Endometrial microvascular endothelial cells (primary cell): Measurements from ENCODE around the gene KLHL17. TPM values are rescaled to one million over a fixed set of nuclear protein-coding genes. Genes with fewer than 3 reads are reported as not detected.

Experiments used
- in situ Hi-C: cut with HindIII; loops from 2 replicates; pipeline ENCODE4 v1.10.0; 2017; ENCODE audit warnings: low sequenced_read_pairs, low pct_unique_long_range_greater_than_20kb; ENCODE audit errors: inconsistent ontology term
- total RNA-seq: library from RNA; depleted of rRNA; stranded (reverse); fragments of >200 nt; gene quantifications from one replicate; pipeline ENCODE4 v1.2.3, GENCODE V29; 2015; ENCODE audit errors: inconsistent ontology term

KLHL17 gene
- 6.1 TPM for total RNA-seq

DNA sequence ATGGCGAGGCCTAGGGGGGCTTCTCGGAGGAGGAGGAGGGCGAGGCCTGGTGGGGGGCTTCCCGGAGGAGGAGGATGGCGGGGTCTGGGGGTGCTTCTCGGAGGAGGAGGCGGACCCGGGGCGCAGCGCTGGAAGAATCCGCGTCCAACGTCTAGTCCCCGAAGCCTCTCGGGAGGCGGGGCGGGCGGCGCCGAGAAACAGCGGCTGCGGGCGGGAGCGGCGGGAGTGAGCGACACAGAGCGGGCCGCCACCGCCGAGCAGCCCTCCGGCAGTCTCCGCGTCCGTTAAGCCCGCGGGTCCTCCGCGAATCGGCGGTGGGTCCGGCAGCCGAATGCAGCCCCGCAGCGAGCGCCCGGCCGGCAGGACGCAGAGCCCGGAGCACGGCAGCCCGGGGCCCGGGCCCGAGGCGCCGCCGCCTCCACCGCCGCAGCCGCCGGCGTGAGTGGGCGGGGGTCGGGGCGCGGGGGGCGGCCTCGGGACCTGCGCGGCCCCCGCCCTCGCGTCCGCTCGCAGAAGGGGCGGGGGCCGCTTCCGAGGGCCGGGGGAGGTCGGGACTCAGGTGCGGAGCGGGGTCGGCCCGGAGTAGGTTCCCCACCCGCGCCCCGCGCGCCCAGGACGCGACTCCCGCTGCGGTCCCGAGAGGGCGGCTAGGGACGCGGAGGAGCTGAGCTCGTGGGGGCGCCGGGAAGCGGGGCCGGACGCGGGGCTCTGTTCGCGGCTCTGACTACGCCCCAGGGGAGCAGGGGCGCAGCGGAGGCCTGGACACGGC is at the start of gene KLHL17:
Gene KLHL17, plus strand, starts transcription at position 222 of the 769 bp plus-strand sequence. Its CDS starts 110 bp downstream, at position 332.
- in situ Hi-C loops, result no loop called here

DNA sequence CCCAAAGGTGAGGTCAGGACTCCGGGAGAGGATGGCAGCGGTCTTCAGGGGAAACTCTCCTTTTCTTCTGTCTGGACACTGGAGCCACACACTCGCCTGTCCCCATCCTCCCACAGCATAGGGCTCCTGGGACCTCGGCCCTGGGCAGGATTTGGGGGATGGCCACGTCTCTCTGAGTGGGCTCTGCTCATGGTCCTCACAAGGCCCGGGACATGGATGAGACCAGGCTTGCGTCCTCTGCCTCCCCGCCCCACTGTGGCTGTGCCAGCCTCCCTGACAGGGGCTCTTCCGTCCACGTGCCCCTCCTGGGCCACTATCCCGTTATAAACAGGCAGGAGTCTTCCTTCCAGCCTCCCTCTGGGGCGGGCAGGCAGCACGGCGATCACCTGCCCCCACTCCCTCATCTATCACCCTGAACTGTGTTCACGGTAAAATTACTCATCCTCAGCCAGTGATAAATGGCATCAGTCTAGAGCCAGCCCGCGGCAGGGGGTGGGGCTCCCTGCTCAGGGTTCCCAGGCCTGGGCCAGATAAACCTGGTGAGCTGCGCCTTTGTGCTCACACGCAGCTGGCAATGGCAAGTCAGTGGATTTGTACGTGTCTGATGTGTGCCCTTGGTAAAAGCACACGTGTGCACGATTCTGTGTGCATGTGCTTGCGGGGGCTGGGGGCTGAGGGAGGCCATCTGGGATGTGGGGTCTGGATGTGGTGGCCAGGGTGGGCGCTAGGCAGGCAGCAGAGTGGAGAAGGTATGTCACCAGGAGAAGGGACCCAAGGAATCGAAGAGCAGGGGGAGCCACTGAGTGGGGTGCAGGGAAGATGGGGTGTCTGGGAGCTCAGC is 49.3 kb upstream of the KLHL17 start:
- in situ Hi-C loops, result no loop called here

GRCh38 chr1:911875-912739 is 48.3 kb upstream of the KLHL17 start:
- in situ Hi-C loops, result no loop called here

- in situ Hi-C loops, result no loop called here
Measured at GRCh38 chr1:912740-913301, 47.6 kb upstream of the KLHL17 start.

DNA sequence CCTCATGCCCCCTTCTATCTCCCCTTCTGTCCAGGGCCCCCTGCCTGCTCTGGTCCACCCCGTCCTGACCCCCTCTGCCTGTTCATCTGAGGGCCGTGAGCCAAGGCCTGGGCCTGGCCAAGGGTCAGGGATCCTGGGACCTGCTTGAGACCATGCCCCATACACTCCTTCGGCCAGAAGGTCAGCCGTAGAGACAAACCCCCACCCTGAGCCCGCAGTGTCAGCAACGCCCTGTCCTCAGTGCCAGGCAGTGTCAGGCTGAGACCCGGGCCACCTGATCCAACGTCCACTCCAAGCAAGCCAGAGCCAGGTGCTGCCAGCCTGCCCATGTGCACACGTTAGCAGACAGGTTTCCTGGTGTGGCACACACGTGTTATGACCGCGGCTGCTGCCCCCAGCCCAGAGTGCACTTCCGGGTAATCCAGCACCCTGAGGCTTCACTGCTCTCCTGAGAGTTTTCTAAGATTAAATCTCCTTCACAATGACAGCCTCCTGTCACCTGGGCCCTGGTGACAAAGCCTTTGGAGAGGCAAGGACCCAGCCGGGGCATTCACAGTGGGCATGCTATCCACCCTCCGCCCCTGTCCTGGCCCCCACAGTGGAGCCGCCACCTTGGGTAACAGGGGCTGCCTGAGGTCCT is 46.8 kb upstream of the KLHL17 start:
- in situ Hi-C loops, result no loop called here

DNA sequence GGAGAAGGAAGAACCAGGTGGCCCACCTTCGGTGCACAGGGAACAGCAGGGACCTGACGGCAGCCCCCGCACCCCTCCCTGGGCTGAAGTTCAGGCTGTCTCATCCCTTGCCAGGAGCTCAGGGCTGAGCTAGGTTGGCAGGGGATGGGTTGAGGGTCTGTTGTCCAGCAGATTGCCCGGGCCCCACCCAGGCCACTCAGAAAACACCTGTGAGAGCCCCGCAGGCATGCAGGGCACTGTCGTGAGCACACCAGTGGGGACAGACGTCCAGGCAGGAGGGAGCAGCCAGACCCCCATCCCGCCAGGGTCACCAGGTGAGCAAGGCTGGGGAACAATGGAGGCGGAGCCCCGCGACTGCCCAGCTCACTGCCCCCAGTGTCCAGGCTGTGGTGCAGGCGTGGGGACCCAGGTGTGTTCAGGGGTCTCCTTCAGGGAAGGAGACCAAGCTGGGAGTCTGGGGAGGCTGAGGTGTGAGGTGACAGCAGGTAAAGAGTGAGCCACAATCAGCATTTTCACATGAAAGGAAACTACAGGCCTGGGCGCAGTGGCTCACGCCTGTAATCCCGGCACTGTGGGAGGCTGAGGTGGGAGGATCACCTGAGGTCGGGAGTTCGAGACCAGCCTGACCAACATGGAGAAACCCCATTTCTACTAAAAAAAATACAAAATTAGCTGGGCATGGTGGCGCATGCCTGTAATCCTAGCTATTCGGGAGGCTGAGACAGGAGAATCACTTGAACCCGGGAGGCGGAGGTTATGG is 46.1 kb upstream of the KLHL17 start:
- in situ Hi-C loops, result no loop called here

DNA sequence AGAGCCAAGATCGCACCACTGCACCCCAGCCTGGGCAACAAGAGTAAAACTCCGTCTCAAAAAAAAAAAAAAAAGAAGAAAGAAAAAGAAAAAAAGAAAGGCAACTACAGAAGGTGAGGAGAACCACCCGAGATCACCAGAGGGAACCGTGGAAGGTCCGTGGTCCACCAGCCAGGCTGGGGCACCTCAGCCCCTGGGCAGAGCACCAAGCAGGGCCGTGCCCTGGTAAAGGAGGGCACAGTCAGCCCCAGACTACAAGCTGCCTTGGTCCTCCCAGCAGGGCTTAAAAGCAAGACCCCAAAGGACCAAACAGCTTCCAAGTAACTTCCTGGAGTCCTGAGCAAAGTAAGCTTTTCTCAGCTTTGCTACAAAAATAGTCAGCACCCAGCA is 45.5 kb upstream of the KLHL17 start:
- in situ Hi-C loops, result no loop called here

DNA sequence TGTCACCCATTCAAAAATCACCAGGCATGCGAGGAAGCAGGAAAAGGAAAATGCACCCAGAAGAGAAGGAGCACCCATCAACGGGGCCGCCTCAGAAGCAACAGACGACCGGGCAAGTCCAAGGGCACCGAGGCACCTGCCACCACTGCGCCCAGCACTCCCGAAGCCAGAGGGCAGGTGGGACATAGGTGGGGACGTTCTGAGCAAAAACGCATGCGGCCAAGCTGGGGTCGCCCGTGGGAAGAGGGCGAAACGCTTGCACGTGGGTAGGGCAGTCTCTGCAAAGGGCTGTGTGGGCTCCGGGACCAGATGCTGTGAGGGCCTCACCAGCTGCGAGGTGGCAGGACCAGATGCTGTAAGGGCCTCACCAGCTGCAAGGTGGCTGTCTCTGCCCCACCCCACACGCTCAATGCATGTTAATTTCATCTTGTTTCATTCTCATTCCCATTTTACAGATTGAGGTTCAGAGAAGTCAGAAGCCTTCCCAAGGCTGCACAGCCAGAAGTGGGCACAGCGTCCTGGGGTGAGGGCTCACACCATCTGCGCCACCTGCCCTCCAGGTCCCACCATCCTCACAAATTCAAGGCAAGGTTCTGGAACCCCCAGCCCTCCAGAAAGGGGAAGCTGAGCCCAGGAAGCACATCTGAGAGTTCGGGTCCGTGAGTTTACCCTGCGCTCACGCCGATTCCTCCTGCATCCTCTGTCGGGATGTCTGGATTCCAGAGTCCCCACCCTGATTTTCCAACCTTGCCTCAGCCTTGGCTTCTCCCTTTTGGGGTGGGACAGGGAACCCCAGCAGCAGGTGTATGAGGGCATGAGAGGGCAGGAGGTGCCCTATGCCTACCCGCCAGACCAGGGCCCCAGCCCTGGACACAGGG is 44.9 kb upstream of the KLHL17 start:
- in situ Hi-C loops, result no loop called here

- in situ Hi-C loops, result no loop called here
Measured at GRCh38 chr1:916173-917075, 44.0 kb upstream of the KLHL17 start.

- in situ Hi-C loops, result no loop called here
Measured at GRCh38 chr1:917076-917459, 43.3 kb upstream of the KLHL17 start.

GRCh38 chr1:917466-918091 is 42.8 kb upstream of the KLHL17 start:
- in situ Hi-C loops, result no loop called here

DNA sequence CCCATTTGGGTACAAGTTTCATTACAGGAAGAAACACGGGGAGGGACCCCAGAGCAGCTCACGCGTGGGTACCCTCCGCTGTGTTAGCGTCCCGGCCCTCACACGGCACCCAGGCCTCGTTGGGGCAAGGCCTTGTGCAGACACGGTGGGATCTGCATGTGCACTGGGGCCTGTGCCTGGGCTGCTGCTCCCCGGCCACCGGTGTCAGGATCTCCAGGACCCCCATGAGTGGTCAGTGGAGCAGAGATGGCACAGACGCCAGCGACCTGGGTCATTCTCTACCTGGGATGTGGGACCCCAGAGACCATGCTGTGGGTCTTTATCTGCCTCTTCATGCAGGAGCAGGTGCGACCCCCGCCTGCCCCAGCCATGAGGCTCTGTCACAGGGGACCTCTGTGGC is 42.0 kb upstream of the KLHL17 start:
- in situ Hi-C loops, result no loop called here

- in situ Hi-C loops, result no loop called here
Measured at GRCh38 chr1:918843-919242, 41.5 kb upstream of the KLHL17 start.

DNA sequence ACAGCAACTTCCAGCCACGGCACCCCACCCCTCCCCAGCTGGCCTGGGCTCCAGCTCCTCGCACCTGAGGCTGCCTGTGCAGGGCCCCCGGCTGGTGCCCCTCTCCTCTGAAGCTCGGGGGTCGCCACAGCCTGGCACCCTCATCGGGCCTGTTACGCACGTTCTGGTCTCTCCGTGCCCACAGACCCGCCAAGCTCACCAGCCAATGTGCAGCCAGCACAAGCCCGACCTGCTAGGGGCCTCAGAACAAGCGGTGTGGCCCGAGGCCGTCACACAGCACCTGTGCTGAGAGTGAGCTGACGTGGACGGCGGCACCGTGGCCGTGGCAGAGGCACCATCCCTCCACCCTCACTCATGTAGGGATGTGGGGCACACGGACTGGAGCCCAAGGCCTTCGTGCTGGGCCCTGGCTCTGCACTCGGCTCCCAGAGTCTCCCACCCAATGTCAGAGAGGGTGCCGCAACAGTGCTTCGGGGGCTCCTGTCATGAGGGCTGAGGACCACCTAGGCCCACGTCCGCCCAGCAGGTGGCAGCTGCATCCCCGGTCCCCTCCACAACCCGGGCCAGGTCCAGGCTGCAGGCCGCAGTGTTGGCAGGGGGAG is 41.0 kb upstream of the KLHL17 start:
- in situ Hi-C loops, result no loop called here

DNA sequence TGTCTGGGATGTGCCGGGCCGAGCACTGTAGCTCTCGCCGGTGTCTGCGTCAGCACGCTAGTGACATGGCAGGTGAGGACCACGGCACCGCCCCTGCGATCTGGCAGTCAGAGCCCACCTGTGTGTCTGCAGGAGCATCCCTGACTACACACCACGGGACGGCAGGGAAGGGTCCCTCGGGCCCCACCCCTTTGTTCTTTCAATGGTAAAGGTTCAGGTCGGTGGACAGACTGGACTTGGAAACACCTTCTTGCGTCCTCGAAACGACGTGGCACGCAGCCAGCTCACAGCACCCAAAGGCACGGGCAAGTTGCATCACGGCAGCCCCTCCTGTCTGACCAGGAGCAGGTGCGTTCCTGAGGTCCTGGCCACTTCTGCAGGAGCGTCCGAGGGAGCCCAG is 40.4 kb upstream of the KLHL17 start:
- in situ Hi-C loops, result no loop called here
